HepG2 (cell line): Measurements from ENCODE around the gene SLC51B. TPM values are rescaled to one million over a fixed set of nuclear protein-coding genes. Genes with fewer than 3 reads are reported as not detected.

Experiments
- CCDC6 ChIP-seq: sonication (generic); formaldehyde crosslinking; IDR thresholded peaks from 2 replicates; pipeline ENCODE4 v1.8.1; 2022; ENCODE audit warnings: mild to moderate bottlenecking, missing genetic modification reagents, moderate library complexity
- CENPT ChIP-seq: sonication (generic); formaldehyde crosslinking; IDR thresholded peaks from 2 replicates; pipeline ENCODE4 v1.8.0; 2022; ENCODE audit warnings: low read depth, mild to moderate bottlenecking, moderate library complexity, missing genetic modification reagents
- CSRNP1 ChIP-seq: sonication (generic); formaldehyde crosslinking; IDR thresholded peaks from 2 replicates; pipeline ENCODE4 v1.8.1; 2023; ENCODE audit warnings: mild to moderate bottlenecking, missing genetic modification reagents
- DMAP1 ChIP-seq: IDR thresholded peaks from 2 replicates; pipeline ENCODE4 v1.6.1; 2016
- ELF1 ChIP-seq: sonication (generic); formaldehyde crosslinking; IDR thresholded peaks from 2 replicates; pipeline ENCODE4 v1.4.0; 2020; ENCODE audit warnings: missing genetic modification reagents
- HMG20B ChIP-seq: conservative IDR thresholded peaks from 2 replicates; pipeline ENCODE4 v1.6.1; 2016; ENCODE audit warnings: missing genetic modification reagents, missing compliant biosample characterization
- HNF1B ChIP-seq: sonication (generic); formaldehyde crosslinking; IDR thresholded peaks from 2 replicates; pipeline ENCODE4 v1.5.1; 2020; ENCODE audit warnings: mild to moderate bottlenecking, moderate library complexity, missing genetic modification reagents
- KDM2A ChIP-seq: sonication (generic); formaldehyde crosslinking; IDR thresholded peaks from 2 replicates; pipeline ENCODE4 v1.4.0; 2020; ENCODE audit warnings: low read depth, missing genetic modification reagents, borderline replicate concordance
- MBNL3 ChIP-seq: fragments of 250-450 bp; sonication (Bioruptor Pico); conservative IDR thresholded peaks from 2 replicates; pipeline ENCODE4 v1.8.0; 2022; ENCODE audit warnings: mild to moderate bottlenecking, inconsistent platforms
- MTF2 ChIP-seq: sonication (generic); formaldehyde crosslinking; IDR thresholded peaks from 2 replicates; pipeline ENCODE4 v1.5.0; 2020; ENCODE audit warnings: missing genetic modification reagents, borderline replicate concordance
- SKIL ChIP-seq: sonication (generic); formaldehyde crosslinking; IDR thresholded peaks from 2 replicates; pipeline ENCODE4 v1.8.0; 2022; ENCODE audit warnings: missing genetic modification reagents, mild to moderate bottlenecking, moderate library complexity, borderline replicate concordance
- SMARCC2 ChIP-seq: fragments of 450-650 bp; IDR thresholded peaks from 2 replicates; pipeline ENCODE4 v1.6.1; 2017; ENCODE audit warnings: antibody characterized with exemption, mild to moderate bottlenecking
- YY1 ChIP-seq: IDR thresholded peaks from 2 replicates; pipeline ENCODE4 v1.6.1; 2011; ENCODE audit warnings: low read length, low read depth, moderate library complexity, mild to moderate bottlenecking; ENCODE audit not compliant: insufficient read depth, insufficient replicate concordance
- ZNF253 ChIP-seq: sonication (generic); formaldehyde crosslinking; IDR thresholded peaks from 2 replicates; pipeline ENCODE4 v1.8.0; 2022; ENCODE audit warnings: mild to moderate bottlenecking, missing genetic modification reagents, borderline replicate concordance
- ZNF772 ChIP-seq: sonication (generic); formaldehyde crosslinking; IDR thresholded peaks from 2 replicates; pipeline ENCODE4 v1.5.0; 2020; ENCODE audit warnings: mild to moderate bottlenecking, missing genetic modification reagents
- polyA plus RNA-seq, 8 experiments: library from polyadenylated mRNA; depleted of rRNA in 3 of 8; stranded (reverse) in 7 of 8; unstranded in 1 of 8; fragments of >200 nt; fragmentation: Illumina TruSeq in 4 of 8; extraction: Trizol in 4 of 8; gene quantifications; 2 replicates each; pipeline versions ENCODE4 v1.2.1 to v1.2.3, GENCODE V29; 2011 to 2016; ENCODE audit warnings: low read depth in 4 of 8, missing spikeins in 1 of 8, mixed read lengths in 1 of 8; ENCODE audit not compliant: insufficient read depth in 1 of 8
- total RNA-seq, 5 experiments: library from RNA; depleted of rRNA; stranded (reverse); fragments of >200 nt; fragmentation: Illumina TruSeq; extraction: Trizol; gene quantifications; 2 replicates each; pipeline ENCODE4 v1.2.3, GENCODE V29; 2016; ENCODE audit warnings: low read depth in 1 of 5
- TF ChIP-seq, protein P1 (sequence below): sonication (generic); formaldehyde crosslinking; IDR thresholded peaks from 2 replicates; pipeline ENCODE4 v1.8.0; 2022; ENCODE audit warnings: missing genetic modification reagents, mild to moderate bottlenecking, borderline replicate concordance
- TF ChIP-seq, protein P2 (sequence below): sonication (generic); formaldehyde crosslinking; IDR thresholded peaks from 2 replicates; pipeline ENCODE4 v1.4.0; 2020; ENCODE audit warnings: missing genetic modification reagents
- TF ChIP-seq, protein P3 (sequence below): sonication (generic); formaldehyde crosslinking; IDR thresholded peaks from 2 replicates; pipeline ENCODE4 v1.4.0; 2020; ENCODE audit warnings: missing genetic modification reagents

Gene SLC51B
- total and polyA plus RNA-seq, 2 of the 13 experiments (the other 11 are each of a cell fraction or from before 2014, with no cell fraction given): 14.9 to 17.1 TPM

DNA sequence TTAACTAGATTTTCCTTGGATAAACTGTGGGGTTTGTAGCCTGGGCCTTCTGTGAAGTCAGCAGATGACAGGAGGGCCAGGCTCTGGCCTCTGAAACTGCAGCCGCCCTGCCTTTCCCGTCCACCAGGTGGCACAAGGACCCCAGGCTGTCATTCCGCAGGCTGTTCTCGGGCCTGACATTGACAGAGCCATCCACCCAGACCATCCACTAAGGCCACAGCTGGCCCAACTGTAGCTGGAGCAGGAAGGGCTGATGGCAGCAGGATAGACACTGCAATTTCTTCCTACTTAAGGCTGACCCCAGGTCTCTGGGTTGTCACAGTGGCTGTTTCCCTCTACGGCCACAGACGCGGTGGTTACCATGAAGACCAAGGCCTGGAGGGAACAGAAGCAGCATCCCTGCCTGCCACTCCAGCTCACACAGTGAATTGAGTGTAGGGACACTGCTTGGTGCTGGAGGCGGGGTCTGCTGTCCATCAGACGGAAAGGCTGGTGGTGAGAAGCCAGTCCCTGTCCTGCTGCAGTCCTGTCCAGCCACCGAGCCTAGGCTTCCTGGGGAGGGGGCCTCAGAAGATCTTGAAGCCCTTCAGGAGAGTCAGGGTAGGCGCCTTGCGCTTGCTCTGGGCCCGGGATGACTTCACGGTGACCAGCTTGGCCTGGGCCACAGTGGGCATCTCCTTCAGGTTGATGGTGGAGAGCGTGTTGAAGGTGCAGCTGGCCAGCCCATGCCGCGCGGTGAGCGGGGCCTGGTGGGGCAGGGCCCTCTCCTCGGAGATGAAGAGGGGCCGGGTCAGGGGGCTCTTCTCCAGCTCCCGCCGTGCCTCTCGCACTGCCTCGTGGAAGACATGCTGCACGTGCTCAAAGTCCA lies 9.4 kb downstream of the SLC51B start (continued):
- TF ChIP-seq YY1: peak; percentile 38
- no peak for TF ChIP-seq ZNF253 (CRISPR knock-in tag)
- no peak for TF ChIP-seq CSRNP1 (CRISPR knock-in tag)
- no peak for TF ChIP-seq HMG20B
- TF ChIP-seq, protein P1, sequence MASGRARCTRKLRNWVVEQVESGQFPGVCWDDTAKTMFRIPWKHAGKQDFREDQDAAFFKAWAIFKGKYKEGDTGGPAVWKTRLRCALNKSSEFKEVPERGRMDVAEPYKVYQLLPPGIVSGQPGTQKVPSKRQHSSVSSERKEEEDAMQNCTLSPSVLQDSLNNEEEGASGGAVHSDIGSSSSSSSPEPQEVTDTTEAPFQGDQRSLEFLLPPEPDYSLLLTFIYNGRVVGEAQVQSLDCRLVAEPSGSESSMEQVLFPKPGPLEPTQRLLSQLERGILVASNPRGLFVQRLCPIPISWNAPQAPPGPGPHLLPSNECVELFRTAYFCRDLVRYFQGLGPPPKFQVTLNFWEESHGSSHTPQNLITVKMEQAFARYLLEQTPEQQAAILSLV (CRISPR knock-in tag): no peak
- TF ChIP-seq MBNL3 (CRISPR knock-in tag): no peak
- peak; percentile 83 for TF ChIP-seq KDM2A
- peak; percentile 66 for TF ChIP-seq HNF1B (CRISPR knock-in tag)
- TF ChIP-seq ZNF772 (CRISPR knock-in tag): no peak
- TF ChIP-seq, protein P2, sequence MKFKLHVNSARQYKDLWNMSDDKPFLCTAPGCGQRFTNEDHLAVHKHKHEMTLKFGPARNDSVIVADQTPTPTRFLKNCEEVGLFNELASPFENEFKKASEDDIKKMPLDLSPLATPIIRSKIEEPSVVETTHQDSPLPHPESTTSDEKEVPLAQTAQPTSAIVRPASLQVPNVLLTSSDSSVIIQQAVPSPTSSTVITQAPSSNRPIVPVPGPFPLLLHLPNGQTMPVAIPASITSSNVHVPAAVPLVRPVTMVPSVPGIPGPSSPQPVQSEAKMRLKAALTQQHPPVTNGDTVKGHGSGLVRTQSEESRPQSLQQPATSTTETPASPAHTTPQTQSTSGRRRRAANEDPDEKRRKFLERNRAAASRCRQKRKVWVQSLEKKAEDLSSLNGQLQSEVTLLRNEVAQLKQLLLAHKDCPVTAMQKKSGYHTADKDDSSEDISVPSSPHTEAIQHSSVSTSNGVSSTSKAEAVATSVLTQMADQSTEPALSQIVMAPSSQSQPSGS (CRISPR knock-in tag): peak; percentile 73; the same call in 1 of the 2 replicates
- TF ChIP-seq CCDC6 (CRISPR knock-in tag): 0 out of 2 replicates have a peak, but pooled peaks have one; percentile 54
- TF ChIP-seq SMARCC2: no peak
- TF ChIP-seq CENPT: 0 out of 2 replicates have a peak, but pooled peaks have one; percentile 60
- TF ChIP-seq MTF2: no peak
- no peak for TF ChIP-seq SKIL (CRISPR knock-in tag)
- no peak for TF ChIP-seq DMAP1 (CRISPR knock-in tag)
- TF ChIP-seq, protein P3, sequence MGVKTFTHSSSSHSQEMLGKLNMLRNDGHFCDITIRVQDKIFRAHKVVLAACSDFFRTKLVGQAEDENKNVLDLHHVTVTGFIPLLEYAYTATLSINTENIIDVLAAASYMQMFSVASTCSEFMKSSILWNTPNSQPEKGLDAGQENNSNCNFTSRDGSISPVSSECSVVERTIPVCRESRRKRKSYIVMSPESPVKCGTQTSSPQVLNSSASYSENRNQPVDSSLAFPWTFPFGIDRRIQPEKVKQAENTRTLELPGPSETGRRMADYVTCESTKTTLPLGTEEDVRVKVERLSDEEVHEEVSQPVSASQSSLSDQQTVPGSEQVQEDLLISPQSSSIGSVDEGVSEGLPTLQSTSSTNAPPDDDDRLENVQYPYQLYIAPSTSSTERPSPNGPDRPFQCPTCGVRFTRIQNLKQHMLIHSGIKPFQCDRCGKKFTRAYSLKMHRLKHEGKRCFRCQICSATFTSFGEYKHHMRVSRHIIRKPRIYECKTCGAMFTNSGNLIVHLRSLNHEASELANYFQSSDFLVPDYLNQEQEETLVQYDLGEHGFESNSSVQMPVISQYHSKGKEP (CRISPR knock-in tag): no peak
- TF ChIP-seq ELF1 (CRISPR knock-in tag): 0 out of 2 replicates have a peak, but pooled peaks have one; percentile 16
